CD4-positive, alpha-beta T cell (primary cell): Measurements from ENCODE around the gene CDH4. TPM values are rescaled to one million over a fixed set of nuclear protein-coding genes. Genes with fewer than 3 reads are reported as not detected.

Experiments
- ATAC-seq: fragments of 200-7000 bp; cut with Tn5 transposase; one replicate; pipeline ENCODE4 v1.10.0; 2022; ENCODE audit warnings: mild to moderate bottlenecking; ENCODE audit not compliant: poor library complexity
- CTCF ChIA-PET: fragments of 350-600 bp; sonication (Branson Sonifier 250); formaldehyde crosslinking; loops from one replicate; lab custom pipeline; 2021; ENCODE audit warnings: antibody characterized with exemption, inconsistent platforms; lab: Charles Lee
- POLR2A ChIA-PET: fragments of 350-600 bp; sonication (Branson Sonifier 250); formaldehyde crosslinking; loops from one replicate; lab custom pipeline; 2021; ENCODE audit warnings: antibody characterized with exemption, inconsistent platforms; lab: Charles Lee
- DNase-seq, 14 experiments: peaks; one replicate each; pipeline ENCODE4 v3.0.0-alpha.2; 2013 to 2020; ENCODE audit warnings: mixed read lengths in 2 of 14
- H3K27ac ChIP-seq, 2 donors: one replicate each; pipeline versions ENCODE4 v1.5.1 to v1.7.0; 2013; ENCODE audit warnings: low read length in 2 of 2, low read depth in 1 of 2, mild to moderate bottlenecking in 1 of 2
- H3K27me3 ChIP-seq, 2 experiments: 1 replicate in 1 of 2; 2 replicates in 1 of 2; pipeline versions ENCODE4 v1.6.1 to v1.7.0; 2013; ENCODE audit warnings: low read length in 2 of 2, control low read depth in 1 of 2, mild to moderate bottlenecking in 1 of 2, moderate library complexity in 1 of 2; ENCODE audit not compliant: insufficient read depth in 2 of 2, control insufficient read depth in 1 of 2
- H3K36me3 ChIP-seq: one replicate; pipeline ENCODE4 v1.6.1; 2013; ENCODE audit warnings: low read length, control low read depth; ENCODE audit not compliant: insufficient read depth
- H3K4me1 ChIP-seq: one replicate; pipeline ENCODE4 v1.6.1; 2013; ENCODE audit warnings: low read length, control low read depth; ENCODE audit not compliant: insufficient read depth
- H3K4me3 ChIP-seq: one replicate; pipeline ENCODE4 v1.5.1; 2013; ENCODE audit warnings: mild to moderate bottlenecking, low read length, moderate library complexity
- H3K9me3 ChIP-seq, 2 experiments: 1 replicate in 1 of 2; 2 replicates in 1 of 2; pipeline versions ENCODE4 v1.6.1 to v1.7.0; 2013; ENCODE audit warnings: low read length in 2 of 2, mild to moderate bottlenecking in 2 of 2, control low read depth in 1 of 2, moderate library complexity in 1 of 2; ENCODE audit not compliant: control insufficient read depth in 1 of 2, insufficient read depth in 1 of 2
- H3K27ac Mint-ChIP-seq: one replicate; pipeline ENCODE4 v1.8.0; 2020; ENCODE audit warnings: mixed read lengths
- H3K27me3 Mint-ChIP-seq: one replicate; pipeline ENCODE4 v1.8.0; 2021; ENCODE audit warnings: mixed read lengths
- H3K36me3 Mint-ChIP-seq: one replicate; pipeline ENCODE4 v1.8.0; 2021; ENCODE audit warnings: low read depth, mixed read lengths
- H3K4me1 Mint-ChIP-seq: one replicate; pipeline ENCODE4 v1.8.0; 2021; ENCODE audit warnings: low read depth, mixed read lengths
- H3K4me3 Mint-ChIP-seq: one replicate; pipeline ENCODE4 v1.8.0; 2020; ENCODE audit warnings: mild to moderate bottlenecking, mixed read lengths
- H3K9me3 Mint-ChIP-seq: one replicate; pipeline ENCODE4 v1.8.0; 2020; ENCODE audit warnings: mixed read lengths
- CTCF ChIP-seq: fragments of 200-600 bp; IDR thresholded peaks from one replicate; pipeline ENCODE4 v1.8.0; 2022; ENCODE audit warnings: antibody characterized with exemption, mild to moderate bottlenecking
- intact Hi-C, 2 experiments: fragments of 100-400 bp; cut with DNase I in 1 of 2; cut with micrococcal nuclease in 1 of 2; formaldehyde crosslinking; loops; one replicate each; pipeline versions ENCODE4 v1.15.1 to v1.9.0; 2023 to 2025; cut with DNase I, micrococcal nuclease
- total RNA-seq, 174 experiments: library from RNA in 2 of 174; stranded (reverse) in 2 of 174; gene quantifications; one replicate each; pipeline ENCODE4 v1.2.3 and lab custom pipeline; 2021 to 2026

Gene CDH4
- total RNA-seq, 2 experiments from 2014 or later, result 0.11 TPM

GRCh38 chr20:61340157-61340556 is 88.1 kb downstream of the CDH4 start:
- no peak for DNase-seq
- Histone ChIP-seq H3K27me3 (peaks cover 0 to 3% of the 10 kb centered on the region in 2 experiments), H3K36me3 (no peaks in the 10 kb centered on the region), H3K4me1 (no peaks in the 10 kb centered on the region), H3K4me3 (no peak overlapping the region), H3K27ac (no peak overlapping the region), H3K9me3 (no peaks in the 10 kb centered on the region)
- TF ChIP-seq CTCF, result no peak
- Mint-ChIP-seq H3K27ac (no peak overlapping the region), H3K4me3 (no peak overlapping the region), H3K4me1 (no peaks in the 10 kb centered on the region), H3K27me3 (peaks cover 7% of the 10 kb centered on the region), H3K36me3 (no peaks in the 10 kb centered on the region), H3K9me3 (no peaks in the 10 kb centered on the region)
- CTCF ChIA-PET, result no interaction called here
- no peak for ATAC-seq
- POLR2A ChIA-PET, result no interaction called here
- intact Hi-C loops, result no loop called here

- H3K4me3 ChIP-seq, result no peak overlapping the region
- ChIA-PET POLR2A (no interaction called here), CTCF (no interaction called here)
- no peak for TF ChIP-seq CTCF
- H3K27ac ChIP-seq, result no peak overlapping the region
- Mint-ChIP-seq H3K4me3 (no peak overlapping the region), H3K9me3 (no peaks in the 10 kb centered on the region), H3K27me3 (peaks cover 5% of the 10 kb centered on the region), H3K36me3 (no peaks in the 10 kb centered on the region), H3K4me1 (no peaks in the 10 kb centered on the region), H3K27ac (no peak overlapping the region)
- ATAC-seq, result no peak
- no peak for DNase-seq
- H3K27me3 ChIP-seq, result peaks cover 0 to 3% of the 10 kb centered on the region in 2 experiments
- peaks cover 0 to 8% of the 10 kb centered on the region in 2 experiments for H3K9me3 ChIP-seq
- H3K36me3 ChIP-seq, result no peaks in the 10 kb centered on the region
- intact Hi-C loops, result no loop called here
- no peaks in the 10 kb centered on the region for H3K4me1 ChIP-seq
Observed at GRCh38 chr20:61341605-61342004, 89.5 kb downstream of the CDH4 start.

- ATAC-seq, result no peak
- no peaks in the 10 kb centered on the region for H3K4me1 ChIP-seq
- Mint-ChIP-seq H3K4me1 (no peaks in the 10 kb centered on the region), H3K27ac (no peak overlapping the region), H3K9me3 (peaks cover 2% of the 10 kb centered on the region), H3K36me3 (no peaks in the 10 kb centered on the region), H3K27me3 (peaks cover 5% of the 10 kb centered on the region), H3K4me3 (no peak overlapping the region)
- H3K27me3 ChIP-seq, result peaks cover 0 to 3% of the 10 kb centered on the region in 2 experiments
- H3K27ac ChIP-seq, result no peak overlapping the region
- intact Hi-C loops, result no loop called here
- H3K9me3 ChIP-seq, result peaks cover 0 to 11% of the 10 kb centered on the region in 2 experiments
- CTCF ChIA-PET, result no interaction called here
- DNase-seq, result no peak
- POLR2A ChIA-PET, result no interaction called here
- H3K36me3 ChIP-seq, result no peaks in the 10 kb centered on the region
- TF ChIP-seq CTCF, result no peak
- no peak overlapping the region for H3K4me3 ChIP-seq
Observed at GRCh38 chr20:61343934-61344333, 91.9 kb downstream of the CDH4 start.
